SK-N-SH treated with all-trans-retinoic acid at 6 μM for 48 hours (cell line): ENCODE results near the gene AKAP5.
"Not testable (repeated sequence)": the region's sequence is repeated elsewhere in the genome, so short reads cannot be mapped to it uniquely, and the experiment has no call there.

Experiments
- ATAC-seq: fragments of 200-7000 bp; cut with Tn5 transposase; 3 replicates; pipeline ENCODE4 v1.9.1; 2020; ENCODE audit warnings: mild to moderate bottlenecking, moderate library complexity
- ARNTL ChIP-seq: fragments of 450-650 bp; formaldehyde crosslinking; IDR thresholded peaks from 2 replicates; pipeline ENCODE4 v1.5.0; 2020; ENCODE audit warnings: low read depth, mild to moderate bottlenecking, moderate library complexity, borderline replicate concordance
- BACH2 ChIP-seq: fragments of 250-450 bp; sonication (Bioruptor Pico); IDR thresholded peaks from 2 replicates; pipeline ENCODE4 v1.9.0; 2021; ENCODE audit warnings: mild to moderate bottlenecking, borderline replicate concordance
- CSDC2 ChIP-seq: fragments of 250-450 bp; sonication (Bioruptor Pico); IDR thresholded peaks from 2 replicates; pipeline ENCODE4 v1.5.0; 2020; ENCODE audit warnings: mild to moderate bottlenecking, moderate library complexity
- CSRNP3 ChIP-seq: fragments of 250-450 bp; sonication (Bioruptor Pico); IDR thresholded peaks from 2 replicates; pipeline ENCODE4 v1.5.1; 2021; ENCODE audit warnings: mild to moderate bottlenecking, moderate library complexity
- ESRRG ChIP-seq: fragments of 250-450 bp; sonication (Bioruptor Pico); IDR thresholded peaks from 2 replicates; pipeline ENCODE4 v1.6.1; 2021; ENCODE audit warnings: mild to moderate bottlenecking
- ISL1 ChIP-seq: fragments of 250-450 bp; sonication (Bioruptor Pico); IDR thresholded peaks from 2 replicates; pipeline ENCODE4 v2.1.2; 2022; ENCODE audit warnings: mild to moderate bottlenecking, moderate library complexity
- PATZ1 ChIP-seq: fragments of 250-450 bp; sonication (Bioruptor Pico); IDR thresholded peaks from 2 replicates; pipeline ENCODE4 v1.8.0; 2020; ENCODE audit warnings: mild to moderate bottlenecking, moderate library complexity, borderline replicate concordance
- POU6F1 ChIP-seq: fragments of 250-450 bp; sonication (Bioruptor Pico); IDR thresholded peaks from 2 replicates; pipeline ENCODE4 v1.8.0; 2021; ENCODE audit warnings: low read depth, mild to moderate bottlenecking, moderate library complexity, borderline replicate concordance
- RARB ChIP-seq: fragments of 250-450 bp; sonication (Bioruptor Pico); IDR thresholded peaks from 2 replicates; pipeline ENCODE4 v1.8.0; 2021; ENCODE audit warnings: mild to moderate bottlenecking, moderate library complexity
- SNAI2 ChIP-seq: fragments of 250-450 bp; sonication (Bioruptor Pico); IDR thresholded peaks from 2 replicates; pipeline ENCODE4 v1.5.0; 2020; ENCODE audit warnings: mild to moderate bottlenecking, moderate library complexity
- TOX ChIP-seq: fragments of 250-450 bp; sonication (Bioruptor Pico); IDR thresholded peaks from 2 replicates; pipeline ENCODE4 v1.8.0; 2021; ENCODE audit warnings: mild to moderate bottlenecking, moderate library complexity, borderline replicate concordance
- TSHZ2 ChIP-seq: fragments of 250-450 bp; sonication (Bioruptor Pico); IDR thresholded peaks from 2 replicates; pipeline ENCODE4 v1.5.0; 2020; ENCODE audit warnings: mild to moderate bottlenecking, moderate library complexity
- ZC3H10 ChIP-seq: fragments of 250-450 bp; sonication (Bioruptor Pico); IDR thresholded peaks from 2 replicates; pipeline ENCODE4 v1.5.1; 2021; ENCODE audit warnings: mild to moderate bottlenecking, moderate library complexity
- ZFP3 ChIP-seq: fragments of 250-450 bp; sonication (Bioruptor Pico); IDR thresholded peaks from 2 replicates; pipeline ENCODE4 v1.5.0; 2020; ENCODE audit warnings: mild to moderate bottlenecking, moderate library complexity
- ZFP30 ChIP-seq: fragments of 450-650 bp; formaldehyde crosslinking; IDR thresholded peaks from 2 replicates; pipeline ENCODE4 v1.5.0; 2022; ENCODE audit warnings: mild to moderate bottlenecking, moderate library complexity
- ZNF70 ChIP-seq: fragments of 450-650 bp; formaldehyde crosslinking; IDR thresholded peaks from 2 replicates; pipeline ENCODE4 v1.5.0; 2020; ENCODE audit warnings: mild to moderate bottlenecking, moderate library complexity
- ZNF8 ChIP-seq: fragments of 450-650 bp; formaldehyde crosslinking; IDR thresholded peaks from 2 replicates; pipeline ENCODE4 v1.5.0; 2020; ENCODE audit warnings: mild to moderate bottlenecking, moderate library complexity

AKAP5 gene

GRCh38 chr14:64516969-64517368, 51.7 kb downstream of the AKAP5 start:
- ATAC-seq = no peak

GRCh38 chr14:64517667-64518066, 52.4 kb downstream of the AKAP5 start:
- ATAC-seq = not testable (repeated sequence)

More at GRCh38 chr14:64516969-64517368, 51.7 kb downstream of the AKAP5 start:
- no peak for TF ChIP-seq TOX
- TF ChIP-seq ZFP30 = no peak
- no peak for TF ChIP-seq PATZ1

GRCh38 chr14:64518229-64518628, 52.9 kb downstream of the AKAP5 start:
- TF ChIP-seq PATZ1 = no peak
- no peak for TF ChIP-seq ZFP3 (CRISPR knock-in tag)
- TF ChIP-seq ARNTL (CRISPR knock-in tag) = no peak
- no peak for TF ChIP-seq ZNF70 (CRISPR knock-in tag)
- no peak for TF ChIP-seq TOX
- TF ChIP-seq BACH2 (CRISPR knock-in tag) = no peak
- no peak for TF ChIP-seq POU6F1 (CRISPR knock-in tag)
- TF ChIP-seq ZC3H10 (CRISPR knock-in tag) = no peak
- TF ChIP-seq CSDC2 (CRISPR knock-in tag) = no peak
- TF ChIP-seq RARB = no peak
- TF ChIP-seq, all 23 proteins: peak for 0
- ATAC-seq = no peak

- TF ChIP-seq POU6F1 (CRISPR knock-in tag) (no peak), ZNF8 (CRISPR knock-in tag) (no peak), TSHZ2 (CRISPR knock-in tag) (no peak), SNAI2 (CRISPR knock-in tag) (no peak), CSRNP3 (CRISPR knock-in tag) (no peak), ISL1 (CRISPR knock-in tag) (no peak), ZNF70 (CRISPR knock-in tag) (no peak), ESRRG (CRISPR knock-in tag) (no peak), ZC3H10 (CRISPR knock-in tag) (no peak)
- no peak for ATAC-seq
Observed at GRCh38 chr14:64520699-64521098, 55.4 kb downstream of the AKAP5 start.
